SU-DHL-6 (cell line): ENCODE measurements around the gene ZDHHC8.

Source experiments
- CTCF ChIP-seq: fragments of 200-600 bp; sonication (generic); IDR thresholded peaks from one replicate; pipeline ENCODE4 v1.5.1; 2017; ENCODE audit warnings: antibody characterized with exemption, mild to moderate bottlenecking, low read length, moderate library complexity; ENCODE audit not compliant: insufficient read depth, poor library complexity, severe bottlenecking
- EZH2phosphoT487 ChIP-seq: fragments of 200-600 bp; sonication (generic), shearing (Covaris generic); conservative IDR thresholded peaks from 2 replicates; pipeline ENCODE4 v1.6.1; 2018; ENCODE audit warnings: mild to moderate bottlenecking, antibody characterized with exemption, low read length, moderate library complexity, mixed read lengths

DNA sequence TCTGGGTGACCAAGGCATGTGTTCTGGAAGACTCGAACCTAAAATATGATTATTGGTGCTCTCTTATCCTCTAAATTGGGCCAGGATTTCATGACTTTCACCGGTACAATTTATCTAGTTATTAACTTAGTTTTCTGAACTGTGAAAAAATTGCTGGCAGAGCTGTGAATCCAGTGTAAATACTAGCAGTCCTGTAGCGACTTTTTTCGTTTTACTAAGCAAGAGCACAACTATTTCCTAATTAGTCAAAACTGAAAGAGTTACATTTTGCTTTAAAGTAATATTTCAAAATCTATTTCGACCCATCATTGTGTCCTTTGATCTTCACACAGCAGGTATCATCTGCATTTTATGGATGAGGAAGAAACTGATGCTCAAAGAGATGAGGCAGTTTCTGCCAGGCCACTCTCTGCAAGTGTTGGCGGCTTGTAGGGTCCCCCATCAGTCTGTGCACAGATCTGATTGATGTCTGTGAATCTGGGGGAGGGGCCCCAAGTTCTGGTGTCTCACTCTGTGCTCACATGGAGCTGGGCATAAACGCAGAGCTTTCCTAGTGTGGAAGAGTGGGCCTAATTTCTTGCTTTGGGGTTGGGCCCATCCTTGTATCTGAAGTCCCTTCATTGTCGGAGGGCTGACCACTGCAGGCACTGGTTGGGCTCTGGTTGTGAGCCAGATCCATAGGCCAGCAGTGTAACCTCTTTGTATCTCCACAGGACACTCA lies 13.1 kb upstream of the ZDHHC8 start:
- TF ChIP-seq EZH2phosphoT487 (no peak), CTCF (no peak)
